K562 (cell line): ENCODE data around the gene RAI14. TPM values are rescaled to one million over a fixed set of nuclear protein-coding genes. Genes with fewer than 3 reads are reported as not detected.

Experiments used
- CHD4 ChIP-seq: fragments of 200-600 bp; sonication (generic); IDR thresholded peaks from 3 replicates; pipeline ENCODE4 v1.6.1; 2012; ENCODE audit warnings: low read depth, mild to moderate bottlenecking, mixed read lengths, low read length, inconsistent platforms; ENCODE audit not compliant: insufficient read depth, insufficient replicate concordance, poor library complexity, severe bottlenecking
- E2F6 ChIP-seq, 2 experiments: IDR thresholded peaks; 2 replicates each; pipeline ENCODE4 v1.6.1; 2011; ENCODE audit warnings: borderline replicate concordance in 1 of 2, control low read depth in 1 of 2, low read depth in 1 of 2, low read length in 1 of 2, mild to moderate bottlenecking in 1 of 2, mixed read lengths in 1 of 2, moderate library complexity in 1 of 2; ENCODE audit not compliant: insufficient read depth in 1 of 2, insufficient read length in 1 of 2, poor library complexity in 1 of 2, severe bottlenecking in 1 of 2; ENCODE audit errors: extremely low read depth in 1 of 2
- HMGN3 ChIP-seq: IDR thresholded peaks from 2 replicates; pipeline ENCODE4 v1.6.1; 2011; ENCODE audit warnings: borderline replicate concordance, low read depth, mild to moderate bottlenecking, mixed read lengths, low read length; ENCODE audit not compliant: insufficient read length; ENCODE audit errors: extremely low read depth
- MNT ChIP-seq, 2 experiments: fragments of 450-650 bp; conservative IDR thresholded peaks; 2 replicates each; pipeline ENCODE4 v1.6.1; 2017; ENCODE audit warnings: mild to moderate bottlenecking in 2 of 2, moderate library complexity in 2 of 2
- RBFOX2 ChIP-seq: fragments of 200-400 bp; formaldehyde crosslinking; IDR thresholded peaks from 2 replicates; pipeline ENCODE4 v1.6.1; 2017; ENCODE audit warnings: low read depth, mild to moderate bottlenecking, low read length, moderate library complexity
- ZBTB40 ChIP-seq, 2 experiments: fragments of 450-650 bp in 1 of 2; sonication (generic) in 1 of 2; formaldehyde crosslinking in 1 of 2; IDR thresholded peaks; 2 replicates each; pipeline versions ENCODE4 v1.7.1 to v1.9.0; 2016 to 2022; ENCODE audit warnings: inconsistent platforms in 1 of 2, mild to moderate bottlenecking in 1 of 2, missing genetic modification reagents in 1 of 2
- polyA plus RNA-seq, 8 experiments: library from polyadenylated mRNA; depleted of rRNA in 4 of 8; stranded (reverse) in 5 of 8; unstranded in 3 of 8; fragments of >200 nt; fragmentation: Nextera tagmentation in 2 of 8; fragmentation: Illumina TruSeq in 1 of 8; extraction: Ambion mirVana in 2 of 8; extraction: Trizol in 1 of 8; gene quantifications; 2 replicates each; pipeline versions ENCODE4 v1.2.1 to v1.2.3, GENCODE V29; 2011 to 2014; ENCODE audit warnings: inconsistent platforms in 1 of 8, missing spikeins in 1 of 8
- total RNA-seq, 7 experiments: library from RNA; depleted of rRNA in 6 of 7; stranded (reverse); fragments of >200 nt in 6 of 7; fragmentation: Illumina TruSeq in 2 of 7; extraction: Trizol in 2 of 7; gene quantifications; 2 replicates each; pipeline versions ENCODE4 v1.2.1 to v1.2.3, GENCODE V29; 2011 to 2021; ENCODE audit warnings: low replicate concordance in 1 of 7

Gene RAI14
- total and polyA plus RNA-seq, 9 of the 15 experiments (the other 6 are each of a cell fraction or from before 2014, with no cell fraction given): 11.3 to 82.5 (median 34.8) TPM

GRCh38 chr5:34656001-34656699 lies at the start of gene RAI14 (continued):
- peak; percentile 77 for TF ChIP-seq ZBTB40 (IDR thresholded peaks at IDR 0.05)
- no peak for TF ChIP-seq ZBTB40 (CRISPR knock-in tag; IDR thresholded peaks at IDR 0.05)
- TF ChIP-seq RBFOX2: peak; percentile 89
- TF ChIP-seq E2F6 (IDR thresholded peaks at IDR 0.05; ENCODE audit: borderline replicate concordance in 1 of 2, extremely low read depth in 1 of 2, insufficient read depth in 1 of 2, insufficient read length in 1 of 2, low read depth in 1 of 2, low read length in 1 of 2, poor library complexity in 1 of 2, severe bottlenecking in 1 of 2): peak; percentile 86 to 96
- peak; percentile 62 for TF ChIP-seq HMGN3
- TF ChIP-seq MNT (conservative IDR thresholded peaks at IDR 0.05): peak; percentile 68 to 78
- TF ChIP-seq CHD4: no peak
